ENCODE measurements around the gene HIVEP3. TPM values are rescaled to one million over a fixed set of nuclear protein-coding genes. Genes with fewer than 3 reads are reported as not detected.

HIVEP3 gene
- total and polyA plus RNA-seq, 5 donors: 6.3 to 7.9 (median 7.2) TPM

- DNase-seq: no peak
- no peaks in the 10 kb centered on the region for H3K27me3 ChIP-seq (ENCODE audit: control insufficient read depth, insufficient read depth)
- intact Hi-C loops (cut with DNase I): no loop called here
These were observed 235.7 kb downstream of the HIVEP3 start for GRCh38 chr1:41682845-41683625.

DNA sequence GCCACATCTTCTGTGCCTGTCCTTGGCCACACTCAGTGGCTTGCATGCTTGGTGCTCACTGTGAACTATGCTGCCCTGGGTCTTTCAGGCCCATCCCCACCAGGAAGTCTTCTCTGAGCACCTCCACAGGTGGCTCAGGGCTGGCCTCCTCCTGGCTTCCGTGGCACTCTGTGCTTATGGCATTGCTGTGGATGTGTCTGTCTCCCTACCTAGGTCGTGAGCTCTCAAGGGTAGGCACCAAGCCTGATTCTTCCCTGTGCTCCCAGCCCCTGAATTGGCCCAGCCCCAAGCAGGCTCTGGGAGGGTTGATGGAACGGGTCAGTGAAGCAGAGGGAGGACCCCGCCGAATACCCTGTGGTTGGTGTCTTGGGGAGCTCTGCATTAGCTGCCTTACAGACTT is 236.6 kb downstream of the HIVEP3 start:
- ATAC-seq: no peak
- Histone ChIP-seq H3K9me3 (ENCODE audit: control insufficient read depth, low read length) (no peaks in the 10 kb centered on the region), H3K4me3 (ENCODE audit: low read length) (no peak overlapping the region), H3K27ac (ENCODE audit: low read length) (peak overlapping the region; percentile 48), H3K27me3 (ENCODE audit: control insufficient read depth, insufficient read depth) (no peaks in the 10 kb centered on the region), H3K4me1 (ENCODE audit: control insufficient read depth, insufficient read depth, low read length) (peaks cover 32% of the 10 kb centered on the region)
- intact Hi-C loops (cut with DNase I): no loop called here
- DNase-seq: no peak
- WGBS: 92% methylated on average over 5 of the region's 5 CpGs

More at GRCh38 chr1:41682845-41683625, 235.7 kb downstream of the HIVEP3 start:
- 93% methylated on average over 6 of the region's 6 CpGs for WGBS
- no peak for ATAC-seq
- no peak overlapping the region for H3K27ac ChIP-seq (ENCODE audit: low read length)
- peaks cover 31% of the 10 kb centered on the region for H3K4me1 ChIP-seq (ENCODE audit: control insufficient read depth, insufficient read depth, low read length)
- H3K9me3 ChIP-seq (ENCODE audit: control insufficient read depth, low read length): no peaks in the 10 kb centered on the region
- no peak overlapping the region for H3K4me3 ChIP-seq (ENCODE audit: low read length)

- peak in 1 of 3 donors; percentile 61 for DNase-seq
- H3K4me1 ChIP-seq (ENCODE audit: control insufficient read depth, insufficient read depth, low read length): peaks cover 32% of the 10 kb centered on the region
These were observed 237.2 kb downstream of the HIVEP3 start for GRCh38 chr1:41681331-41682098.

DNA sequence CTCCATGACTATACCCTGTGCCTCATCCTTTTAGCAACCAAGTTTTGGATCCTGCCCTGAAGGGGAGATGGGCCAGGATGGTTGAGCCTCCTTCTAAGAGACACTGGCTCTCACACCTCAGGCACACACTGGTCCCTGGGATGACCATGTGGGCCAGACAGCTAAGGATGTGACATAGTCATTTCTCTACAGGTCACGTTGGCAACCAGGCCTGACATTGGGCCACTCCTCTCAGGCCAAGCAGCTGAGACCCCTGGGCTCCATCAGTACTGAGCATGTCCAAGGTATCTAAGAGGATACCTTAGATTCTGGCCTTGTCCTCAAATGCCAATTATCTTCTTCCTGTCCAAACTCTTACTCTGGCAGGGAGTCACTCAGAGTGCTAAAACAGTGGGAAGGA is 238.7 kb downstream of the HIVEP3 start:
- WGBS: 98% methylated on average over 1 of the region's 1 CpG
- DNase-seq: no peak
- no peaks in the 10 kb centered on the region for H3K9me3 ChIP-seq (ENCODE audit: control insufficient read depth, low read length)
- no peak overlapping the region for H3K27ac ChIP-seq (ENCODE audit: low read length)
- peaks cover 30% of the 10 kb centered on the region for H3K4me1 ChIP-seq (ENCODE audit: control insufficient read depth, insufficient read depth, low read length)
- no peak for ATAC-seq
- H3K4me3 ChIP-seq (ENCODE audit: low read length): no peak overlapping the region
- intact Hi-C loops (cut with DNase I): no loop called here
- no peaks in the 10 kb centered on the region for H3K27me3 ChIP-seq (ENCODE audit: control insufficient read depth, insufficient read depth)

More at GRCh38 chr1:41681331-41682098, 237.2 kb downstream of the HIVEP3 start:
- ATAC-seq: peak; percentile 35 to 66
- WGBS: 50% methylated on average over 11 of the region's 11 CpGs
- Histone ChIP-seq H3K4me3 (ENCODE audit: low read length) (no peak overlapping the region), H3K27ac (ENCODE audit: low read length) (peak overlapping the region; percentile 65), H3K27me3 (ENCODE audit: control insufficient read depth, insufficient read depth) (no peaks in the 10 kb centered on the region), H3K9me3 (ENCODE audit: control insufficient read depth, low read length) (no peaks in the 10 kb centered on the region)
- intact Hi-C loops (cut with DNase I): no loop called here

DNA sequence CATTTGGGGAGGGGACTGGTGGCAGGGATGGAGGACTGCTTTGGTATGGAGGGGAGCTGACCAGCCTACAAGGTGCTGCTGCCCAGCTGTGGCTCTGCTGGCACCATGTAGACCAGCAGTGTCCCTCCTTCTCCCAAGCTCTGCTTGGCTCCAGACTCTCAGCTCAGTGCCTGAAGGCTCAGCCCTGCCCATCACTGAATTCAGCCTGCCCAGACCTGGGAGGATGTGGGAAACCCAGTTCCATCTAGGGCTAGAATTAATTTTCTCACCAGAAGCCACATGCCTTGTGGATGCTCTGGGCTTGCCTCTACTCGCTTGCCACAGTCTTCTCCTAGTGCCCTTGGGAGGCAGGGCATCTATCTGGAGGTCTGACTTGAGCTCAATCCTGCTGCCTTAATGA is 239.2 kb downstream of the HIVEP3 start:
- DNase-seq: no peak
- Histone ChIP-seq H3K4me1 (ENCODE audit: control insufficient read depth, insufficient read depth, low read length) (peaks cover 27% of the 10 kb centered on the region), H3K27me3 (ENCODE audit: control insufficient read depth, insufficient read depth) (no peaks in the 10 kb centered on the region), H3K27ac (ENCODE audit: low read length) (no peak overlapping the region), H3K9me3 (ENCODE audit: control insufficient read depth, low read length) (no peaks in the 10 kb centered on the region), H3K4me3 (ENCODE audit: low read length) (no peak overlapping the region)
- WGBS: 100% methylated on average over 1 of the region's 1 CpG
- no peak for ATAC-seq
- intact Hi-C loops (cut with DNase I): no loop called here

- no peak overlapping the region for H3K4me3 ChIP-seq (ENCODE audit: low read length)
- WGBS: 58% methylated on average over 13 of the region's 13 CpGs
- DNase-seq: peak; percentile 72 to 89 (median 88)
- peak; percentile 45 to 52 for ATAC-seq
- peaks cover 20% of the 10 kb centered on the region for H3K4me1 ChIP-seq (ENCODE audit: control insufficient read depth, insufficient read depth, low read length)
- intact Hi-C loops (cut with DNase I): no loop called here
- no peak overlapping the region for H3K27ac ChIP-seq (ENCODE audit: low read length)
- no peaks in the 10 kb centered on the region for H3K9me3 ChIP-seq (ENCODE audit: control insufficient read depth, low read length)
- H3K27me3 ChIP-seq (ENCODE audit: control insufficient read depth, insufficient read depth): no peaks in the 10 kb centered on the region
These were observed 240.4 kb downstream of the HIVEP3 start for GRCh38 chr1:41678111-41678878.

GRCh38 chr1:41677620-41678019 is 241.1 kb downstream of the HIVEP3 start:
- ATAC-seq (peak in 1 of 2 donors; percentile 14), DNase-seq (no peak)
- Histone ChIP-seq H3K4me1 (ENCODE audit: control insufficient read depth, insufficient read depth, low read length) (peaks cover 20% of the 10 kb centered on the region), H3K27me3 (ENCODE audit: control insufficient read depth, insufficient read depth) (no peaks in the 10 kb centered on the region), H3K9me3 (ENCODE audit: control insufficient read depth, low read length) (no peaks in the 10 kb centered on the region), H3K27ac (ENCODE audit: low read length) (peak overlapping the region; percentile 13), H3K4me3 (ENCODE audit: low read length) (no peak overlapping the region)
- WGBS: 78% methylated on average over 7 of the region's 7 CpGs
- intact Hi-C loops (cut with DNase I): no loop called here

DNA sequence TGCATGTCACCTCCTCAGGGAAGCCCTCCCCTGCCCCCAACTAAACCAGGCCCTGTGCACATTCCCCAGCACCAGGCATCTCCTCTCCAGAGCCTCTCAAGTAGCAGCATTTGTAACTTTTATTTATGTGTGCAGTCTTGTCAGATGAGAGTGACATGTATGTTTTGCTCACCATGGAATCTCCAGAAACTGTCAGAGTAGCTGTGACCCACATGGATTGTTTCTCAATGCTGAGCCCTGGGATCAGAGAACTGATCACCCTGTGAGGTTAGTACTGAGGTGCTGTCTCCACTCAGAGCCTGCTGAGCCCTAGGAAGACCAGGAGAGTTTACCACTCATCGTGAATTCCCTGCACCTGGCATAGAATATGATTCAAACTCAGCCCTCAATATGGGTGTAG is 243.3 kb downstream of the HIVEP3 start:
- 100% methylated on average over 1 of the region's 1 CpG for WGBS
- intact Hi-C loops (cut with DNase I): no loop called here
- Histone ChIP-seq H3K4me3 (ENCODE audit: low read length) (no peak overlapping the region), H3K9me3 (ENCODE audit: control insufficient read depth, low read length) (no peaks in the 10 kb centered on the region), H3K27ac (ENCODE audit: low read length) (no peak overlapping the region), H3K4me1 (ENCODE audit: control insufficient read depth, insufficient read depth, low read length) (peaks cover 4% of the 10 kb centered on the region), H3K27me3 (ENCODE audit: control insufficient read depth, insufficient read depth) (no peaks in the 10 kb centered on the region)
- no peak for ATAC-seq
- no peak for DNase-seq

DNA sequence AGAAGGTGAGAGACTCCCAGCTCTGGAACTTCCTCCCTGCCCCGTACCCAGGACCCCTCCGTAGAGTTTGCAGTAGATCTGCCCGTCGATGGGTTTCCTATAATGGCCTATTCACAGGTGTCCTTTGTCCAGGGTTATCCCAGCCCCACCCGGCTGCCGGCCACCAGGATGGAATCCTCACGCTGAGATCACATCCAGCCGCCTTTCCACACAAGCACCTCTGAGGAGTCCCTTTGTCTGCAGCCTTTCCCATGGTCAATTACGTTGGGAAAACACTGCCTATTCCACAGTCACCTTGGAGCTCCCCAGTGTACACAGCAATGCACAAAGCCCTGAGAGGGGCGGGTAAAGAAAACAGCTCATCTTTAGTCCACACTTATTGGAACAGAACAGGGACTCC is 244.2 kb downstream of the HIVEP3 start:
- intact Hi-C loops (cut with DNase I): no loop called here
- 89% methylated on average over 10 of the region's 10 CpGs for WGBS
- ATAC-seq (no peak), DNase-seq (no peak)
- no peaks in the 10 kb centered on the region for H3K27me3 ChIP-seq (ENCODE audit: control insufficient read depth, insufficient read depth)
- no peak overlapping the region for H3K27ac ChIP-seq (ENCODE audit: low read length)
- H3K4me1 ChIP-seq (ENCODE audit: control insufficient read depth, insufficient read depth, low read length): peaks cover 4% of the 10 kb centered on the region
- H3K4me3 ChIP-seq (ENCODE audit: low read length): no peak overlapping the region
- no peaks in the 10 kb centered on the region for H3K9me3 ChIP-seq (ENCODE audit: control insufficient read depth, low read length)

GRCh38 chr1:41673806-41674205 is 244.9 kb downstream of the HIVEP3 start:
- Histone ChIP-seq H3K27ac (ENCODE audit: low read length) (no peak overlapping the region), H3K9me3 (ENCODE audit: control insufficient read depth, low read length) (no peaks in the 10 kb centered on the region), H3K27me3 (ENCODE audit: control insufficient read depth, insufficient read depth) (no peaks in the 10 kb centered on the region), H3K4me1 (ENCODE audit: control insufficient read depth, insufficient read depth, low read length) (peaks cover 4% of the 10 kb centered on the region), H3K4me3 (ENCODE audit: low read length) (no peak overlapping the region)
- ATAC-seq (no peak), DNase-seq (peak in 1 of 3 donors; percentile 57)
- 58% methylated on average over 9 of the region's 9 CpGs for WGBS
- intact Hi-C loops (cut with DNase I): no loop called here

GRCh38 chr1:41673378-41673777 is 245.3 kb downstream of the HIVEP3 start:
- 40% methylated on average over 4 of the region's 4 CpGs for WGBS
- DNase-seq (no peak), ATAC-seq (no peak)
- H3K4me3 ChIP-seq (ENCODE audit: low read length): no peak overlapping the region
- no peaks in the 10 kb centered on the region for H3K27me3 ChIP-seq (ENCODE audit: control insufficient read depth, insufficient read depth)
- H3K4me1 ChIP-seq (ENCODE audit: control insufficient read depth, insufficient read depth, low read length): peaks cover 4% of the 10 kb centered on the region
- no peak overlapping the region for H3K27ac ChIP-seq (ENCODE audit: low read length)
- no peaks in the 10 kb centered on the region for H3K9me3 ChIP-seq (ENCODE audit: control insufficient read depth, low read length)
- intact Hi-C loops (cut with DNase I): no loop called here

Data from right cardiac atrium (tissue), 5 donors.